ENCODE data around the gene ADAP1.

Gene ADAP1

DNA sequence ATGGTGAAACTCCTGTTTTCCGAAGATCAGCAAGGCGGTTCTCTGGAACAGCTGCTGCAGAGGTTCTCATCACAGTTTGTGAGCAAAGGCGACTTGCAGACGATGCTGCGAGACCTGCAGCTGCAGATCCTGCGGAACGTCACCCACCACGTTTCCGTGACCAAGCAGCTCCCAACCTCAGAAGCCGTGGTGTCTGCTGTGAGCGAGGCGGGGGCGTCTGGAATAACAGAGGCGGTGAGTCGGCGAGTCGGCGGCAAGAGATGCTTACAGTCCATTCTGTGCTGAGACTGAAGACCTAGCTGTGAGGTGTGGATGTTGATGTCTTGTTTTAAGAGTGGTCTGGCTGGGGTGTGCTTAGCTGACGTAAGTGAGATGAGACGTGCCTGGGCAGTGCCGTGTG is 94.3 kb downstream of the ADAP1 start:
- no peak for DNase-seq (ENCODE audit: low read depth)

DNA sequence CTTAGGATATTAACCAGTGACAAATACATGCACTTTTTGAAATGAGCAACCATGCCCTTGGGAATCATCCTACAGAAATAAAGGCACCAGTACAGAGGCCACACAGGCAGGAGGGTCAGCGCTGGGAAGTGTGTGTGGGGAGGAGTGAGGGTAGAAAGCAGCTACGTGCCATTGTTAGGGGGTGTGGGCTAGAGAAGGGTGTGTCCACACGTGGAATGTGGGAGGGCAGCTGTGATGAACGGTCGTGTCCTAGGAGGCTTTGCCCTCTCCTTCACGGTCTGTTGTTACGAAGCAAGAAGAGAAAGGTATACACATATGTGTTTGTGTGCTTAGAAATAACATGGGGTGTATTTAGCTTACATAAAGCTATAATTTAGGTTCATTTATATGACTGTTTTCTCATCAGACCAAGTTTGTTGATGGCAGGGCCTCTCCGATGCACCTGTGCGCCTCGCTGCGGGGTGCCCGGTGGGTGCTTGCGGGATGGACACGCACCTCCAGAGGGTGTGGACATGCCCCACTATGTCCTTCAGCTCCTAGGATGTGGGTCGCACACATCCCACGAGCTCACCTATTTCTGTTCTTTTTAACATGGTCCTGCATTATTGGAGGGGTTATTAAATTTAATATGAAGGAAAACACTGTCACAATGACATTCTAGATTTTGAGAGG is 95.0 kb downstream of the ADAP1 start:
- no peak for DNase-seq (ENCODE audit: low read depth)

DNA sequence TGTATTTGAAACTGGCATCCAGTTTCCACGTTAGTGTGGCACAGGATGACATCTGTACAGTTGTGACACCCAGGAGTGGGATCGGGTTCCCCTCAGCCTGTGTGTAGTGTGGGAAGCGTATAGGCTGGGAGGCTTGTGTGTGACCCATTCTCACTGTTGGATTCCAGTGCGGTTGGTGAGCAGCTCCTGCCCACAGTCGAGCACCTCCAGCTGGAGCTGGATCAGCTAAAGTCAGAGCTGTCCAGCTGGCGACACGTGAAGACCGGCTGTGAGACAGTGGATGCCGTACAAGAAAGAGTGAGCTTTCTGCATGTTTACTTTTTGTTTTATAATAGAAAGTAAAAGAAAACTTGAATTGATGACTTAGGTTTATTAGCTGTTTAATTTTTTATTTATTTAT is 96.8 kb downstream of the ADAP1 start:
- no peak for DNase-seq (ENCODE audit: low read depth)

GRCh38 chr7:856444-857095 is 97.9 kb downstream of the ADAP1 start:
- no peak for DNase-seq (ENCODE audit: low read depth)

DNA sequence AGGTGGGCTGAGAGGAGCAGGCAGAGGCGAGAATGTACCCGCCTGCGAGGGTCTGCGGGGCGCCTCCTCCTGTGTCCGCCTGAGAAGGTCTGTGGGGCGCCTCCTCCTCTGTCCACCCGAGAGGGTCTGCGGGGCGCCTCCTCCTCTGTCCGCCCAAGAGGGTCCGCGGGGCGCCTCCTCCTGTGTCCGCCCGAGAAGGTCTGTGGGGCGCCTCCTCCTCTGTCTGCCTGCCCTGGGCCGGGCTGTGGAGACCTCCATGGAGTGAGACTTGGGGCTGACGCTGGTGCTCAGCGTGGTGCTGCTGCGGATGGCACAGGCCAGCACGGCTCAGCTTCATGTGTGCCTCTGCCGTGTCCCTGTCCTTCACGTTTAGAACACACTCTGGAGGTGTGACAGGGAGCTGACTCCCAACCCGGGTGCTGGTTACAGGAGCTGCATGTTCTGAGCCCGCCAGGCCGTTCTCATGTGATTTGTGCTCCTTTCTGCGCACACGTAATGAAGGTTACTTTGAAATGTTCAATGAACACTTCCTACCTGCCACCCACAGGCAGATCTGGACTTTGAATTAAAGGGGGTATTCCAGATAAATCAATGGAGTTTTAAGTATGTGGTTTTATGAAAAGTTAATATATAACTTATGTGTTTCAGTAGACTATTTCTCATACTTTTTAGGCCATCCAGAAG is 98.7 kb downstream of the ADAP1 start:
- no peak for DNase-seq (ENCODE audit: low read depth)

DNA sequence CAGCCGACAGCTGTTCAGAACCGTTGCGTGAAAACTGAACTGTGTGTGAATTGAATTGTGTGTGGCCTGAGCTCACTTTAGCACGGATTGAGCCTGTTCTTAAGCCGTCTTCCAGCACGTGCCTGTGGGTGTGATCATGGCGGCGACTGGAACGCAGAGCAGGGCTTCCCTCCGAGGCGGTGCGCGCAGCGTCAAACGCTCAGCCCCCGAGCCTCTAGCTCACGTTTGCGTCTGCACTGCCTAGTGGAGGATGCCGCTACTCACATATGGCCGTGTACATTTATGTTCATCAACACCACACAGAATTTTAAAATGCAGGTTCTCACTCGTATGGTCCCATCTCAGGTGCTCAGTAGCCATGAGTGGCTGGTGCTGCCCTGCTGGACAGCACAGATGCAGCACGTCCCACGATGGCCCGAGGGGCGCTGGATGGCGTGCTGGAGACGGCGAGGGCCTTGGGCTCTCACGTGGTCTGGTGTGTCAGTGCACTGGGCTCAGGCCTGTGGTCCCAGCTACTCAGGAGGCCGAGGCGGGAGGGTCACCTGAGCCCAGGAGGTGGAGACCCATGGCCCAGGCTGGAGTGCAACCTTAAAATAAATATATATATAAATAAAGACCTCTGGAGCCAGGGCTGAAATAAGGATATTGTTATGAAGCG is 100.2 kb downstream of the ADAP1 start:
- no peak for DNase-seq (ENCODE audit: low read depth)

- DNase-seq (ENCODE audit: low read depth): no peak
Observed at GRCh38 chr7:853366-854117, 100.9 kb downstream of the ADAP1 start.

DNA sequence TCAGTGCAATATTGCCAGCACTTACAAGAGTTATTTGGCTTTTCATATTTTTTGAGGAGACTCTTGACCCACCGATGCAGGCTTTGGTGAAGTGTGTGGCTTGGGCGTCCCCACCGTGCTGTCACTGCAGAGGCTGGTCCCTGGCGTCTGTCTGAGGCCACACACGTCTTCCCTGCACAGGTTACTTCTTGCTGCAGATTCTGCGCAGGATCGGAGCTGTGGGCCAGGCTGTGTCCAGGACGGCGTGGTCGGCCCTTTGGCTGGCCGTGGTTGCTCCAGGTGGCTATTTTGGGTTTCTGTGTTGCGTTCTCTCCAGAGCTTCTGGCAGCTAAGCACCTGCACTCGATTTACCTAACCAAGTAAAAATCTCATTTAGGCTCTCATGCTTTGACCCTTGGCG is 103.3 kb downstream of the ADAP1 start:
- no peak for DNase-seq (ENCODE audit: low read depth)

GRCh38 chr7:849781-850180 is 104.7 kb downstream of the ADAP1 start:
- no peak for DNase-seq (ENCODE audit: low read depth)

DNA sequence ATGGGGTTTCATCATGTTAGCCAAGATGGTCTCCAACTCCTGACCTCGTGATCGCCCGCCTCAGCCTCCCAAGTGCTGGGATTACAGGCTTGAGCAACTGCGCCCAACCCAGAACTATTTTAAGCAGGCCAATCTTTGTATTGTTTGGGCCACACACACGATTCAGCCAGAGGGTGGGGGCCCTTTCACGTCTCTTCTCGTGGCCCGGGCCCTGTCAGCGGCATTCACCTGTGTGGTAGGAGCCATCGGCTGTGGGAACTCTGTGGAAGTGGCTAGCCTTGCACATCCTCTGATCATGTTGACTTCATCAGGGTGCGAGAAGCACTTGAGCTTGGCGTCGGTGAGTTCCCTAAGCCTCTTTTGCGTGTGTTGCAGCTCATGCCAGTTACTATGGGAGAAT is 105.3 kb downstream of the ADAP1 start:
- no peak for DNase-seq (ENCODE audit: low read depth)
